ENCODE data around the gene LYST. TPM values are rescaled to one million over a fixed set of nuclear protein-coding genes. Genes with fewer than 3 reads are reported as not detected.

The LYST gene
- total RNA-seq, 8 experiments from 2014 or later: 9.1 to 28.5 (median 17.4) TPM

DNA sequence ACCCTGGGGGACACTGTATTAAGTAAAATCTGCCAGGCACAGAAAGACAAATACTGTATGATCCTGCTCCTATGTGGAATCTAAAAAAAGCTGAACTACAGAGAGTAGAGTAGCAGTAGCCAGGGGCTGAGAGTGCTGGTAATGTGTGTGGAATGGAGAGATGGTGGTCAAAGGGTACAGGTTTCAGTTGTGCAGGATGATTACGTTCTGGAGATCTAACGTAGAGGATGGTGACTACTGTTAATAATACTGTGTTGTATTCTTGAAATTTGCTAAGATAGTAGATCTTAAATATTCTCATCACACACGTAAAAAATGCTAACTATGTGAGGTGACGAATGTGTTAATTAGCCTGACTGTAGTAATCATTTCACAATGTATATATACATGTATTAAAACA, 177.3 kb downstream of the LYST start:
- Histone ChIP-seq H3K4me3 (no peak overlapping the region), H3K27ac (no peak overlapping the region), H3K4me1 (replicated peaks in 1 of 2) (no peaks in the 10 kb centered on the region)
- no peak for ATAC-seq (replicated peaks in 6 of 8)
- in situ Hi-C loops (cut with MboI; ENCODE audit: low pct_unique_long_range_greater_than_20kb in 2 of 9, low sequenced_read_pairs in 9 of 9, unreplicated experiment in 9 of 9): no loop called here
- WGBS, 10 experiments: 69 to 100% (median 92%) methylated on average over 1 to 4 of the region's 4 CpGs

DNA sequence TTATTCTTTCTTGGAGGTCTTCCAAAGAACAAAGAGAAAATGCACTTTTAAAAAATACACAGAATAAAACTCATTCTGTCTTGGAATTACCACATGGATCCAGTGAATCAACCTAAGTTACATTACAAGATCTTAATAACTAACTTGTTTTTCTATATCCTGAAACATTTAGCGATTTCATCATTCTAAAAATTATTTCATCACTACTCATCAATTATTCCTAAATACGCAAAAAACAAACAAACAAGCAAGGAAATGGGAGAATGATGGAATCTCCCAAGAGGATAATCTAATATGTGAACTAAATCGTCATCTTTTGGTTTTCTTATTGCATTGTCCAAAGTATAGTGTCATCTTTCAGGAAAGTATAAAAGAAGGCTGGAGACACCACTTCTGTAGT, 178.6 kb downstream of the LYST start:
- WGBS, 10 experiments: 56 to 100% (median 93%) methylated on average over 1 to 3 of the region's 3 CpGs
- no peaks in the 10 kb centered on the region for H3K4me1 ChIP-seq (replicated peaks in 1 of 2)

DNA sequence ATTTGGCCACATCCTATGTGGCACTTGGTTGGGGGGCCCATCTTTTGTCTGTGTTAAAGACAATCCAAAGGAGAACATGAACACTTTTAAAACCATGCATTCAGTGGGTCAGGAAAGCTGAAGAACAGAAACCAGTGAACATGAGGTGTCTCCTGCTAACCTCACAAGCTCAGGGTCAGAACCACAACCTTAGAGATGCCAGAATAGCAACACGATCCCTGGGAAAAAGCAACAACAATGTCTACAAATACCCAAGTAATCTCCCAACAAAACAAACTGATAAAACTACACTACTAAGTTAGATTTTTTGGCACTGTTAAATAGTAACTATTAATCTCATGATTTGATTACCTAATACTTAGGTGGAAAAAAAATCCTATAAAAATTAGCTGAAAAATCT, 183.1 kb downstream of the LYST start:
- Histone ChIP-seq H3K4me3 (no peak overlapping the region), H3K27ac (no peak overlapping the region), H3K4me1 (replicated peaks in 1 of 2) (peaks cover 0 to 3% of the 10 kb centered on the region in 2 donors)
- no peak for ATAC-seq (replicated peaks in 6 of 8)
- 50 to 100% (median 80%) methylated on average over 1 of the region's 1 CpG; no CpG with 5 or more reads in 3 of the 10 experiments for WGBS, 10 experiments
- in situ Hi-C loops (cut with MboI; ENCODE audit: low pct_unique_long_range_greater_than_20kb in 2 of 9, low sequenced_read_pairs in 9 of 9, unreplicated experiment in 9 of 9): no loop called here

More for the DNA sequence above, 178.6 kb downstream of the LYST start:
- no peak overlapping the region for H3K27ac ChIP-seq
- H3K4me3 ChIP-seq: no peak overlapping the region
- in situ Hi-C loops (cut with MboI; ENCODE audit: low pct_unique_long_range_greater_than_20kb in 2 of 9, low sequenced_read_pairs in 9 of 9, unreplicated experiment in 9 of 9): no loop called here
- no peak for ATAC-seq (replicated peaks in 6 of 8)

DNA sequence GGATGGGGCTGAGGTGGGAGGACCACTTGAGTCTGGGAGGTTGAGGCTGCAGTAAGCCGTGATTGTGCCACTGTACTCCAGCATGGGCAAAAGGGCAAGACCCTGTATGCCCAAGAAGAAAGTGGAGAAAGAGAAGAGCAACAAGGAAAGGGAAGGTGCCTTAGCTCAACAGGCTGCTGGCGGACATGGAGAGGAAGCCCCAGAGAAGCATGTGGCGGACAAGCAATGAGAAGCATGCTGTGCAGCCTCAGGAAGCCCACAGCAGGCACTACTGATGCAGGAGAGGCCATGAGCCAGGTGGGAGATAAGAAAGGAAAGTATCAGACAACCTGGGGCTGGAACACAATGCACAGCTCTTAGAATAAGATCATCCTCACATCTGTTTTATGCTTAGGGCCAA, 184.5 kb downstream of the LYST start:
- Histone ChIP-seq H3K4me3 (no peak overlapping the region), H3K4me1 (replicated peaks in 1 of 2) (peaks cover 0 to 3% of the 10 kb centered on the region in 2 donors), H3K27ac (no peak overlapping the region)
- no peak for ATAC-seq (replicated peaks in 6 of 8)
- in situ Hi-C loops (cut with MboI; ENCODE audit: low pct_unique_long_range_greater_than_20kb in 2 of 9, low sequenced_read_pairs in 9 of 9, unreplicated experiment in 9 of 9): no loop called here
- WGBS, 10 experiments: 86 to 100% (median 93%) methylated on average over 1 to 3 of the region's 3 CpGs; no CpG with 5 or more reads in 4 of the 10 experiments

DNA sequence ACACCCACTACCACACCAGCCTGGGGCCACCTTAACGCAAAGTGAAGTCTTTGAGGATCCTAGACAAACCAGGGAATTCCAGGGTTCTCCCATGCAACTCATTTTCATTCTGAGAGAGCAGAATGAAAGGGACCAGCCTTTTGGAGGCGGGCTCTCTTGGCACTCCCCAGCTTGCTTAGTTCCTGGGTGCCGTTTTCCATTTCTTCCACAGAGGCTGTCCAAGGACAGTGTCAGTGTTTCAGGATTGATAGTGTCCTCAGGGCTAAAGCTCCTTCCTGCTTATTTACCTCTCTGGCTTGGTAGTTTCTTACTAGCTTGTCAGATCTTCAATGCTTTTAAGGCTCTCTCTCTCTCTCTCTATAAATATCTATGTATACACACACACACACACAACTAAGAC, 187.1 kb downstream of the LYST start:
- WGBS, 10 experiments: 54 to 100% (median 71%) methylated on average over 1 to 3 of the region's 3 CpGs

DNA sequence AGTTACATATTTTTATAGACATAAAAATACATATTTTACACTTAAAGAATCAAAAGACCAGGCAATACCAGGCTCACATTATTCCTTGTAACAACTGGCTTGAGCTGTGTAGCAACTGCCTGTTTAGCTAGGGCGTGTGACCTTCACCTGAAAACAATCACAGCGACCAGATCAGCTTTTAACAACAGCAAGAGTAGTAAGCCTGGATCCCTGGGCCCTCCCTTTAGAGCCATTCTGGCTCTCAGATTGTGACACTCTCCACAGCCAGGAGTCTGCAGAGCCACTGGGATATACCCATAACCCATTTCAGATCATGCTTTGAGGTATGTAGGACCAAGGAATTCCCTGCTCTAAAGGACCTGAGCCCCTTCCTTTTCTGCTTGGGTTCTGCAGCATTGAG, 187.7 kb downstream of the LYST start:
- in situ Hi-C loops (cut with MboI; ENCODE audit: low pct_unique_long_range_greater_than_20kb in 2 of 9, low sequenced_read_pairs in 9 of 9, unreplicated experiment in 9 of 9): no loop called here
- peaks cover 0 to 3% of the 10 kb centered on the region in 2 donors for H3K4me1 ChIP-seq (replicated peaks in 1 of 2)
- no peak overlapping the region for H3K27ac ChIP-seq
- no peak for ATAC-seq (replicated peaks in 6 of 8)
- H3K4me3 ChIP-seq: no peak overlapping the region
- WGBS, 10 experiments: 17 to 100% (median 76%) methylated on average over 1 to 2 of the region's 2 CpGs; no CpG with 5 or more reads in 1 of the 10 experiments

More for the DNA sequence above, 187.1 kb downstream of the LYST start:
- Histone ChIP-seq H3K27ac (no peak overlapping the region), H3K4me1 (replicated peaks in 1 of 2) (peaks cover 0 to 3% of the 10 kb centered on the region in 2 donors), H3K4me3 (no peak overlapping the region)
- in situ Hi-C loops (cut with MboI; ENCODE audit: low pct_unique_long_range_greater_than_20kb in 2 of 9, low sequenced_read_pairs in 9 of 9, unreplicated experiment in 9 of 9): no loop called here
- ATAC-seq (replicated peaks in 6 of 8): peak in 1 of 8 experiments; percentile 27

DNA sequence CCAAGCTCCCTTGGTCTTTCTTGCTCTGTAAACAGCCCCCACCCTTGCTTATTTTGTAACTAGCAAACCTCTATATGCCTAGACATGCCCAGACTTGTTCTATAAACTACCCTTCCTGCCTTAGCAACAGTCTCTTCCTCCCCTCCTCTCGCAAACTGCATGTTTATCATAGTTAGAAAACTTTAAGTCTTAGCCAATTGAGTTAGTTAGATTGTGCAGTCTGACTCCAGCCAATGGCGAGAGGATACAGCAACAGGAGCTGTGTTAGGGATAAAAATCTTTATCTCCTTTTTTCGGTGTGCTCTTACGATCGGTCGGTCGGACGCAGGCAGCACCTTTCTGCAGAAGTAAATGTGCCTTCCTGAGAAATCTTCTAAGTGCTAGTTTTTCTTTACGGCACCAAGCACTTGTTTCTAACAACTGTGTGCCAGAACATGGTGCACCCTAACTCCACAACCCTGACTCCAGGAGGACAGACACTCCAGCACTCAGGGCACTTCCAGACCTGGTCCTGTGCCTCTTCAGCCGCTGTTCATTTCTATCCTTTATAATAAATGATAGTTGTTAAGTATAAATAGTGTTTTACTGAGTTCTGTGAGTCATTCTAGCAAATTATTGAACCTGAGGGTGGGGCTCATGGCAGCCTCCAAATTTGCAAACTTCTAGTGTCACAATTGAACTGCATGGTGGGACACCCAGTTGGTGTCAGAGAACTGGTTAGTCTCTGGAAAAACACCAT, 191.4 kb downstream of the LYST start:
- in situ Hi-C loops (cut with MboI; ENCODE audit: low pct_unique_long_range_greater_than_20kb in 2 of 9, low sequenced_read_pairs in 9 of 9, unreplicated experiment in 9 of 9): no loop called here
- 83 to 100% (median 94%) methylated on average over 1 to 10 of the region's 10 CpGs for WGBS, 10 experiments
- Histone ChIP-seq H3K27ac (no peak overlapping the region), H3K4me1 (replicated peaks in 1 of 2) (peaks cover 0 to 3% of the 10 kb centered on the region in 2 donors), H3K4me3 (no peak overlapping the region)
- peak in 5 of 8 experiments; percentile 36 to 93 (median 74) for ATAC-seq (replicated peaks in 6 of 8)

DNA sequence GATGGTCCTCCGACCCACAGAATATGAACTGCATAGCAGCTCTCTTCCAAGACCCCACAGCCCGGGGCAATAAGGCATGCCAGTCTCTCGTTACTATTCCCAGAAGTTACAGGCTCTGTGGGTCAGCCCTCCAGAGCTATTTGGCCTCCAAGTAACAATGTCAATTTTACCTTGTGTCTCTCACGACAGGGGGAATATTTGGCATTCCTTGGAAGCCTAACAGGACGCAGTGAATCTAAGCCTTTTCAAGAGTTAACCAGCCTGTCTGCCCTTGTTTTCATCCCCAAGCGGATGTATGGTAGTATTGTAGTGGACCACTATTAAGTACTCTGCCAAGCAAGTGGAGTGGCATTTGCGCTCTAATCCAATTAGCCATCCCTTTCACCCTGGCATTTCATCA, 192.7 kb downstream of the LYST start:
- Histone ChIP-seq H3K4me1 (replicated peaks in 1 of 2) (no peaks in the 10 kb centered on the region), H3K4me3 (no peak overlapping the region), H3K27ac (no peak overlapping the region)
- in situ Hi-C loops (cut with MboI; ENCODE audit: low pct_unique_long_range_greater_than_20kb in 2 of 9, low sequenced_read_pairs in 9 of 9, unreplicated experiment in 9 of 9): no loop called here
- ATAC-seq (replicated peaks in 6 of 8): no peak
- WGBS, 10 experiments: 0 to 100% (median 81%) methylated on average over 1 to 7 of the region's 7 CpGs

DNA sequence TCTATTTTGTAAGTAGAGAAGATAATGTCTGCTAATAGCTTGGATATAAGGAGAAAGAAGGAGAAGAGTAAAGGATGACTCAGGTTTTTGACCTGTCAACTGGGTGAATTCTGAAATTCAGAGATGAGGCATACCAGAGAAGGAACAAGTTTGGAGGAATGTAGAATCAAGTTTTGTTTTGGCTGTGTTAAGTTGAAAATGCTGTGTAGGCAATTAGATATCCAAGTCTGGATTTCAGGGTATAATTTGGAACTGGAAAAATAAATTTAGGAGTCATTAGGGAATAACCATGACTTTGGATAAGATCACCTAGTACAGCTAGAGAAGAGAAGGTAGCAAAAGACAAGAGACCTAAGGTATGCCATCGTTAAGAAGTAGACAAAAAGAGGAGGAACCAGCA, 194.7 kb downstream of the LYST start:
- no peak overlapping the region for H3K4me3 ChIP-seq
- no peaks in the 10 kb centered on the region for H3K4me1 ChIP-seq (replicated peaks in 1 of 2)
- in situ Hi-C loops (cut with MboI; ENCODE audit: low pct_unique_long_range_greater_than_20kb in 2 of 9, low sequenced_read_pairs in 9 of 9, unreplicated experiment in 9 of 9): no loop called here
- 75 to 100% (median 92%) methylated on average over 1 of the region's 1 CpG; no CpG with 5 or more reads in 1 of the 10 experiments for WGBS, 10 experiments
- ATAC-seq (replicated peaks in 6 of 8): no peak
- H3K27ac ChIP-seq: no peak overlapping the region

DNA sequence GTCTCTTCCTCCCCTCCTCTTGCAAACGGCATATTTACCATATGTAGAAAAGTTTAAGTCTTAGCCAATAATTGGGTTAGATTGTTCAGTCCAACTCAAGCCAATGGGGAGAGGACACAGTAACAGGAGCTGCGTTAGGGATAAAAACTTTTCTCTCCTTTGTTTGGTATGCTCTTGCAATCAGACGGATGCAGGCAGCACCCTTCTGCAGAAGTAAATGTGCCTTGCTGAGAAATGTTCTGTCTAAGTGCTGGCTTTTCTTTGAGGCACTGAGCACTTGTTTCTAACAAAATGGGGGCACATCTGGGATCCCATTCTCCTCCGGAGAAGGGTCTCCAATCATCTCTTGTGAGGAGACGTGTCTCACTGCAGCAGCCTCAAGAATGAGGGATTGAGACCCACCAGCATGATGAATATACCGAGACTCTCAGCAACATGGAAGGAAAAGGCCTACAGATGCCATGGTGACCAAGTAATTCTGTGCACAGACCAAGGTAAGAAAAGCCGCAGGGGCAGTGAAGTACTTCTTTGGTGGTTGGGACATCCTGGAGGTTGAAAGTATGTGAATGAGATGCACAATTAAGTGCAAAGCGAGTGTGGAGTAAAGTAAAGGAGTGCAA, 196.4 kb downstream of the LYST start:
- no peaks in the 10 kb centered on the region for H3K4me1 ChIP-seq (replicated peaks in 1 of 2)
- in situ Hi-C loops (cut with MboI; ENCODE audit: low pct_unique_long_range_greater_than_20kb in 2 of 9, low sequenced_read_pairs in 9 of 9, unreplicated experiment in 9 of 9): no loop called here

DNA sequence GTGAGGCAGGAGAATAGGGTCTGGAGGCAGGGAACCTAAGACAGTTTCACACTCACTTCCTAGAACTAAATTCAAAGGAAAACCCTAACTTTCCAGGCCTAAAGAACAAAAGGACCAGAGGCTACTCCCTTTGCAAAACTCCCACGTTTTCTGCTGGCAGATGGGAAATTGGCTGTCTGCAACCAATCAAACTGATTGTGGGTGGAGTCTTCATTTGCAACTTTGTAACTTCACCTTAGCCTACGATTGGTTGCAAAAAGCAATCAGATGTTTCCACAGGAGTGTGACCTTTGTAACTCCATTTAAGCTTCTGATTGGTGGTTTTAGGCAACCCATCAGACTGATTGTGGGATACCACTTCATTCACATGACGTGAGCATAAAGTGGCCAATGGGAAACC, 197.4 kb downstream of the LYST start:
- 80 to 100% (median 90%) methylated on average over 1 to 3 of the region's 3 CpGs; no CpG with 5 or more reads in 2 of the 10 experiments for WGBS, 10 experiments
- H3K27ac ChIP-seq: no peak overlapping the region
- H3K4me3 ChIP-seq: no peak overlapping the region
- H3K4me1 ChIP-seq (replicated peaks in 1 of 2): no peaks in the 10 kb centered on the region
- in situ Hi-C loops (cut with MboI; ENCODE audit: low pct_unique_long_range_greater_than_20kb in 2 of 9, low sequenced_read_pairs in 9 of 9, unreplicated experiment in 9 of 9): no loop called here
- ATAC-seq (replicated peaks in 6 of 8): no peak

More for the DNA sequence above, 196.4 kb downstream of the LYST start:
- 70 to 100% (median 92%) methylated on average over 1 to 8 of the region's 8 CpGs; no CpG with 5 or more reads in 1 of the 10 experiments for WGBS, 10 experiments
- H3K4me3 ChIP-seq: no peak overlapping the region
- ATAC-seq (replicated peaks in 6 of 8): no peak
- H3K27ac ChIP-seq: no peak overlapping the region

DNA sequence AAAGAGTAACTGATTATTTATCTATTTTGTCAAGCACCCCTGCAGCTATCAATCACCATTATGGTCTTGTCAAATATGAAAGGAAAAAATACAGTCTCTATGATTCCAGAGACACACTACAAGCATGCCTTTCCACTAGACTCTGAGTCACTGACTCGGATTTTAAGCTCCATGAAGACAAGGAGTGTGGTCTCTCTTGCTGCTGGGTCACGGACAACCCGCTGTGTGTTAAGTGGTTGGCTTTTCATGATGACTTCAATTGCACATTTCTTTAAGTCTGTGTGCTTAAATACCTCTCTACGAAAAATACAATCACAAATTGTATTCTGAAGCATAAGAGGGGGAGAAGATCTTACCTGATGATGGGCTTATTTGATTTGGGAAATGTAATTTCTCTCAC, 203.1 kb downstream of the LYST start:
- in situ Hi-C loops (cut with MboI; ENCODE audit: low pct_unique_long_range_greater_than_20kb in 2 of 9, low sequenced_read_pairs in 9 of 9, unreplicated experiment in 9 of 9): no loop called here
- Histone ChIP-seq H3K27ac (no peak overlapping the region), H3K4me1 (replicated peaks in 1 of 2) (no peaks in the 10 kb centered on the region), H3K4me3 (no peak overlapping the region)
- ATAC-seq (replicated peaks in 6 of 8): no peak
- WGBS, 10 experiments: 79 to 95% (median 90%) methylated on average over 1 to 4 of the region's 4 CpGs; no CpG with 5 or more reads in 2 of the 10 experiments

DNA sequence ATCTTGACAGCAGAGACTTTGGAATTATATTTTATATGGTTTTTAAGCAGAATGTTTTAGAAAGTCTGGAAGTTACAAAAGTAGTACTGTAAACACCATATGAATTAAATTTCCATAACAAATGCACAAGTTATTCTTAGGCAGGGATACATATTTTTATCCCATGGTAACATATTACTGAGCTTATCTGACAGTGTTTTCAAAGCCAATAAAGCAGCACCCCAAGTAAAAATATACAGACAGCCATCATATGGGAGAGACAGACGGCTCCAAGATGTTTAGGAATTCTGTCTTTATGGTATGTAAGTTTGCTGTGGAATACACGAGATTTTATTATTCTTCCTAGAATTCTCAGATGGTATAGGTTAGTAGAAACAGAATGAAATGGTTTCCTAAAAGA, 205.1 kb downstream of the LYST start:
- 6 to 70% (median 51%) methylated on average over 2 of the region's 2 CpGs; no CpG with 5 or more reads in 2 of the 10 experiments for WGBS, 10 experiments
- in situ Hi-C loops (cut with MboI; ENCODE audit: low pct_unique_long_range_greater_than_20kb in 2 of 9, low sequenced_read_pairs in 9 of 9, unreplicated experiment in 9 of 9): no loop called here
- ATAC-seq (replicated peaks in 6 of 8): peak in 1 of 8 experiments; percentile 66
- no peaks in the 10 kb centered on the region for H3K4me1 ChIP-seq (replicated peaks in 1 of 2)
- no peak overlapping the region for H3K4me3 ChIP-seq
- no peak overlapping the region for H3K27ac ChIP-seq
